Measurements from ENCODE around the gene TET2. TPM values are rescaled to one million over a fixed set of nuclear protein-coding genes. Genes with fewer than 3 reads are reported as not detected.
A peak's percentile ranks its signal among the peaks of the same experiment; 100 is the strongest.

Gene TET2
- polyA plus RNA-seq, 3 donors: 22.6 to 47.1 (median 42.5) TPM

- no peak for DNase-seq
- Mint-ChIP-seq H3K36me3 (peaks cover 45 to 84% of the 10 kb centered on the region in 2 donors), H3K27me3 (ENCODE audit: low read depth in 3 of 3) (no peaks in the 10 kb centered on the region), H3K4me3 (no peak overlapping the region), H3K27ac (peak overlapping the region in 2 of 7 donors; percentile 7 to 69), H3K9me3 (peaks cover 0 to 4% (median 0%) of the 10 kb centered on the region in 7 donors), H3K4me1 (peaks cover 4% of the 10 kb centered on the region)
- H4K20me1 ChIP-seq (ENCODE audit: insufficient read depth, low read length): peaks cover 87% of the 10 kb centered on the region
- peak overlapping the region in 1 of 2 donors; percentile 39 for H3K27ac ChIP-seq (ENCODE audit: low read depth in 1 of 2, low read length in 2 of 2)
- H3K4me1 ChIP-seq (ENCODE audit: control insufficient read depth in 1 of 2, insufficient read depth in 2 of 2, low read length in 2 of 2): no peaks in the 10 kb centered on the region
- H3K4me2 ChIP-seq (replicated peaks; ENCODE audit: extremely low read depth, low read length, poor library complexity, severe bottlenecking): no peak overlapping the region
- H3K4me3 ChIP-seq (replicated peaks in 1 of 3; ENCODE audit: low read depth in 2 of 3, low read length in 3 of 3): no peak overlapping the region
- WGBS (ENCODE audit: insufficient coverage): no CpG with 5 or more reads among the region's 1 CpG
- no peak overlapping the region for H3K9ac ChIP-seq (ENCODE audit: insufficient read depth, low read length, poor library complexity, severe bottlenecking)
- H2AFZ ChIP-seq (ENCODE audit: insufficient read depth, low read depth, low read length, poor library complexity, severe bottlenecking): no peak overlapping the region
- intact Hi-C loops (cut with micrococcal nuclease): no loop called here
- no peak for TF ChIP-seq CTCF (IDR thresholded peaks at IDR 0.05)
- H3K36me3 ChIP-seq (replicated peaks in 1 of 2; ENCODE audit: control insufficient read depth in 1 of 2, insufficient read depth in 2 of 2, low read length in 2 of 2): peaks cover 64 to 91% of the 10 kb centered on the region in 2 donors
- peaks cover 16% of the 10 kb centered on the region for H3K79me2 ChIP-seq (ENCODE audit: insufficient read depth, low read length)
- no peaks in the 10 kb centered on the region for H3K27me3 ChIP-seq (ENCODE audit: control insufficient read depth in 2 of 2, insufficient read depth in 2 of 2, low read length in 2 of 2)
- H3K9me3 ChIP-seq (replicated peaks in 1 of 2; ENCODE audit: control insufficient read depth in 1 of 2, insufficient read depth in 1 of 2, low read length in 2 of 2): no peaks in the 10 kb centered on the region
Observed at GRCh38 chr4:105246712-105247111, 100.0 kb downstream of the TET2 start.

GRCh38 chr4:105248613-105249012 is 101.9 kb downstream of the TET2 start:
- Histone ChIP-seq H3K36me3 (replicated peaks in 1 of 2; ENCODE audit: control insufficient read depth in 1 of 2, insufficient read depth in 2 of 2, low read length in 2 of 2) (peaks cover 61 to 91% of the 10 kb centered on the region in 2 donors), H3K27ac (ENCODE audit: low read depth in 1 of 2, low read length in 2 of 2) (peak overlapping the region in 1 of 2 donors; percentile 19), H3K9me3 (replicated peaks in 1 of 2; ENCODE audit: control insufficient read depth in 1 of 2, insufficient read depth in 1 of 2, low read length in 2 of 2) (no peaks in the 10 kb centered on the region), H3K9ac (ENCODE audit: insufficient read depth, low read length, poor library complexity, severe bottlenecking) (no peak overlapping the region), H3K4me2 (replicated peaks; ENCODE audit: extremely low read depth, low read length, poor library complexity, severe bottlenecking) (no peak overlapping the region), H4K20me1 (ENCODE audit: insufficient read depth, low read length) (peaks cover 84% of the 10 kb centered on the region), H3K27me3 (ENCODE audit: control insufficient read depth in 2 of 2, insufficient read depth in 2 of 2, low read length in 2 of 2) (no peaks in the 10 kb centered on the region), H3K79me2 (ENCODE audit: insufficient read depth, low read length) (peaks cover 12% of the 10 kb centered on the region), H3K4me3 (replicated peaks in 1 of 3; ENCODE audit: low read depth in 2 of 3, low read length in 3 of 3) (no peak overlapping the region), H2AFZ (ENCODE audit: insufficient read depth, low read depth, low read length, poor library complexity, severe bottlenecking) (no peak overlapping the region), H3K4me1 (ENCODE audit: control insufficient read depth in 1 of 2, insufficient read depth in 2 of 2, low read length in 2 of 2) (no peaks in the 10 kb centered on the region)
- WGBS (ENCODE audit: insufficient coverage): no CpG with 5 or more reads among the region's 1 CpG
- no peak for DNase-seq
- Mint-ChIP-seq H3K9me3 (peaks cover 2 to 11% (median 3%) of the 10 kb centered on the region in 7 donors), H3K36me3 (peaks cover 43 to 81% of the 10 kb centered on the region in 2 donors), H3K27me3 (ENCODE audit: low read depth in 3 of 3) (no peaks in the 10 kb centered on the region), H3K4me3 (no peak overlapping the region), H3K27ac (no peak overlapping the region), H3K4me1 (peaks cover 4% of the 10 kb centered on the region)
- intact Hi-C loops (cut with micrococcal nuclease): no loop called here
- TF ChIP-seq CTCF (IDR thresholded peaks at IDR 0.05): no peak

All from CD14-positive monocyte (primary cell).